ENCODE measurements around the gene FNDC3A. TPM values are rescaled to one million over a fixed set of nuclear protein-coding genes. Genes with fewer than 3 reads are reported as not detected.

FNDC3A gene
- total and polyA plus RNA-seq, 4 donors = 48.4 to 115 (median 71.9) TPM

GRCh38 chr13:49235856-49236431 lies 260.2 kb downstream of the FNDC3A start:
- 90% methylated on average over 2 of the region's 6 CpGs for WGBS (ENCODE audit: insufficient coverage)
- H3K4me1 ChIP-seq (ENCODE audit: control insufficient read depth, insufficient read depth, low read length) = no peaks in the 10 kb centered on the region
- no peaks in the 10 kb centered on the region for H3K36me3 ChIP-seq (ENCODE audit: control insufficient read depth, insufficient read depth, low read length)
- H3K27ac ChIP-seq (ENCODE audit: low read depth, low read length) = no peak overlapping the region
- H3K27me3 ChIP-seq (ENCODE audit: control insufficient read depth, insufficient read depth, low read length) = no peaks in the 10 kb centered on the region
- no peaks in the 10 kb centered on the region for H3K9me3 ChIP-seq (ENCODE audit: control insufficient read depth, insufficient read depth, low read length)
- no peak overlapping the region for H3K4me3 ChIP-seq (ENCODE audit: low read depth, low read length)
- no peak for DNase-seq (ENCODE audit: low read depth in 4 of 6, low spot score in 6 of 6)

DNA sequence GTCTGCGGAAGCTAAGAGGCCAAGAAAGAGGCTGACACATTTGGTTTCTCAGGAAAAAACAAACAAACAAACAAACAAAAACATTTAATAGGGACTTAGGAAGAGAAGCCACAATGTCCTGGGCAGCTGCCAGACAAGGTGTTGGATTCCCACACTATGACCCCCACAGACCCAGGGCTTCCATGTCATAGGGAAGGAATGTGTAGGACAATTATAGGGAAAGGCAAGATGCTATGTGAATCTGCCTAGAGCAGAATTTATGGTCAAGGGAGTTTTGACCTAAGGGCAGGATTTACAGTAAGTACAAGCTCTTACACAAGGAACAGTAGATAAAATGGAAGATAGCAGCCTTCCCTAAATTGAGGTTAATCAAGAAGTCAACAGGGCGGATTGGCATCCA lies 262.9 kb downstream of the FNDC3A start:
- no CpG with 5 or more reads among the region's 2 CpGs for WGBS (ENCODE audit: insufficient coverage)
- H3K36me3 ChIP-seq (ENCODE audit: control insufficient read depth, insufficient read depth, low read length) = no peaks in the 10 kb centered on the region

DNA sequence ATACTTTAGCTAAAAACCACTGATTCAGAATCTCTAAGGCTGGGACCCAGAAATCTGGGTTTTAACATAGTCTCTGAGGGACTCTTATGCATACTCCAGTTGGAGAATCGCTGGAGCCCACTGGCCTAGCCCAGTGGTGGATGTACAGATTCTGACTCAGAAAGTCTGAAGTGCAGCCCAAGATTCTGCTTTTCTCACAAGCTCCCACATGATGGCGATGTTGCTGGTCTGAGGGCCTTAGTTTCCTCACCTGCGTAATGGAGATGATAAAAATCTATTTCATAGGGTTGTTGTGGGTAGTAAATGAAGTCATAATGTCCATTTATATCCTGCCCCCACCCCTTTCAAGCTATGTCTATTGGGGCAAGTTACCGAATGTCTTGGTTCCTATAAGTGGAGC lies 264.3 kb downstream of the FNDC3A start:
- Histone ChIP-seq H3K27ac (ENCODE audit: low read depth, low read length) (no peak overlapping the region), H3K27me3 (ENCODE audit: control insufficient read depth, insufficient read depth, low read length) (no peaks in the 10 kb centered on the region), H3K4me3 (ENCODE audit: low read depth, low read length) (no peak overlapping the region), H3K4me1 (ENCODE audit: control insufficient read depth, insufficient read depth, low read length) (no peaks in the 10 kb centered on the region), H3K9me3 (ENCODE audit: control insufficient read depth, insufficient read depth, low read length) (no peaks in the 10 kb centered on the region), H3K36me3 (ENCODE audit: control insufficient read depth, insufficient read depth, low read length) (no peaks in the 10 kb centered on the region)
- DNase-seq (ENCODE audit: low read depth in 4 of 6, low spot score in 6 of 6) = no peak
- WGBS (ENCODE audit: insufficient coverage) = 60% methylated on average over 1 of the region's 4 CpGs

More for the DNA sequence above, 262.9 kb downstream of the FNDC3A start:
- no peaks in the 10 kb centered on the region for H3K27me3 ChIP-seq (ENCODE audit: control insufficient read depth, insufficient read depth, low read length)
- H3K9me3 ChIP-seq (ENCODE audit: control insufficient read depth, insufficient read depth, low read length) = no peaks in the 10 kb centered on the region
- no peaks in the 10 kb centered on the region for H3K4me1 ChIP-seq (ENCODE audit: control insufficient read depth, insufficient read depth, low read length)
- no peak for DNase-seq (ENCODE audit: low read depth in 4 of 6, low spot score in 6 of 6)
- no peak overlapping the region for H3K27ac ChIP-seq (ENCODE audit: low read depth, low read length)
- H3K4me3 ChIP-seq (ENCODE audit: low read depth, low read length) = no peak overlapping the region

DNA sequence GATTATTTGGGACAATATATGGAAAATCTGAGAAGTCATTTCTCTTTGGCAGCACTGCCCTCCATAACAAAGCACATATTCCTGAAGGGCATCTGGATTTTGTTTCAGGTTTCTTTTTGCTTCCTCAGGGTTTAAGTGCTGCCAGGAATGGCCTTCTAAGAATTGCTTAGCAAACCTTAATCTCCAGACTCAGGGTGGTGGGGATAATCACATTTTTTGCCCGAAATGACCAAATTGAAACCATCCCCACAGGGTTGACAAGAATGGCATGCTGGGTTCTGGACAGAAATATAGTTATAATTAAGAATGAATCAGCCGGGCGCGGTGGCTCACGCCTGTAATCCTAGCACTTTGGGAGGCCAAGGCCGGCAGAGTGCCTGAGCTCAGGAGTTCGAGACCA lies 265.6 kb downstream of the FNDC3A start:
- no peaks in the 10 kb centered on the region for H3K36me3 ChIP-seq (ENCODE audit: control insufficient read depth, insufficient read depth, low read length)
- H3K4me1 ChIP-seq (ENCODE audit: control insufficient read depth, insufficient read depth, low read length) = no peaks in the 10 kb centered on the region
- WGBS (ENCODE audit: insufficient coverage) = 95% methylated on average over 3 of the region's 7 CpGs
- H3K27ac ChIP-seq (ENCODE audit: low read depth, low read length) = no peak overlapping the region
- DNase-seq (ENCODE audit: low read depth in 4 of 6, low spot score in 6 of 6) = no peak
- H3K4me3 ChIP-seq (ENCODE audit: low read depth, low read length) = no peak overlapping the region
- H3K9me3 ChIP-seq (ENCODE audit: control insufficient read depth, insufficient read depth, low read length) = no peaks in the 10 kb centered on the region
- H3K27me3 ChIP-seq (ENCODE audit: control insufficient read depth, insufficient read depth, low read length) = no peaks in the 10 kb centered on the region

DNA sequence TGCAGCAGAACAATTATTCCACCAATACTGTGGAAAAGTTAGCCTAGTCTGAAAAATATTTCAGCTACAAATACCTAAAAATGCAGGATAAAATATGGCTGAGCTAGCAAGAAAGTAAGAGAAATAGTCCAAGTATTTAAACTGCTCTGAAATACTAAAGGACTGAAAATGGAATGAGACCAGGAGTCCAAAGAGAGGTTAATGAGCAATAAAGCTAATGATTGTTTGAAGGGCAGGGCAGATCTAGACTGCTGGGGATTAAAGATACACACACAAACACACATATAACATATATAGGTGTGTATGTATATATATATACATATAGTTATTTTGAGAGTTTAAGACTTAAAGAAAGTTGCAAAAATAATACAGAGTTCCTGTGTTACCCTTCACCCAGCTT lies 269.4 kb downstream of the FNDC3A start:
- no peak for DNase-seq (ENCODE audit: low read depth in 4 of 6, low spot score in 6 of 6)
- H3K27me3 ChIP-seq (ENCODE audit: control insufficient read depth, insufficient read depth, low read length) = no peaks in the 10 kb centered on the region
- H3K4me3 ChIP-seq (ENCODE audit: low read depth, low read length) = no peak overlapping the region

DNA sequence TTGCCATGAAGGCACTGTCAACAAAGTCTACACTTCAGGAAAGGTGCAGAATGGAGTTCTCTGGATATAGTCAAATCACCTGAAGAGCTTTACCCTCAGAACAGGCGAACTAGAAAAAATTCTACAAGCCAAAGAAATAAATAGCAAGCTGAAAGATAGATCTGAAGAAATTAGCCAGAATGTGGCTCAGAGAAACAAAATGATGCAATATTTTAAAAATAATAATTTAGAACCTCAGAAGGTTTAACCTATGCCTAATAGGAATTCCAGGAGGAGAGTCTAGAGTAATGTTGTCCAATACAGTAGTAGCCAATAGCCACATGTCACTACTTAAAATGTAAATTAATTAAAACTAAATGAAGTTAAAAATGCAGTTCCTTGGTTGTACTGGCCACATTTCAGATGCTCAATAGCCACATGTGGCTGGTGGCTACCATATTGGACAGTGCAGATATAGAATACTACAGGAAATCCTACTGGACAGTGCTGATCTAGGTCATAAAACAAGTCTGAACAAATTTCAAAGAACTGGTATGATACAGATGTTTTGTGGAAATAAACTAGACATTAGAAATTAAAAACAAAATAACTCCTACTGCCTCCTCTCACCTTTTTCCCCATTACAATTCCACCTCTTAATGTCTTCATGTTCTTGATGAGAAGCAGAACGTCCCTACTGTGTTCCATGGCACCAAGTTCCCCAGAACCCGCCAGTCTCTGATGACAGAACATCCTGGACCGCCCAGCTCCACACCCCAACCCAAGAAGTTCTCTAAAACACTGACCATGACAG lies 271.3 kb downstream of the FNDC3A start:
- Histone ChIP-seq H3K4me3 (ENCODE audit: low read depth, low read length) (peak overlapping the region; percentile 94), H3K36me3 (ENCODE audit: control insufficient read depth, insufficient read depth, low read length) (no peaks in the 10 kb centered on the region)
- WGBS (ENCODE audit: insufficient coverage) = 0% methylated on average over 3 of the region's 4 CpGs

More for the DNA sequence above, 269.4 kb downstream of the FNDC3A start:
- H3K4me1 ChIP-seq (ENCODE audit: control insufficient read depth, insufficient read depth, low read length) = no peaks in the 10 kb centered on the region
- no peaks in the 10 kb centered on the region for H3K9me3 ChIP-seq (ENCODE audit: control insufficient read depth, insufficient read depth, low read length)
- no peaks in the 10 kb centered on the region for H3K36me3 ChIP-seq (ENCODE audit: control insufficient read depth, insufficient read depth, low read length)
- H3K27ac ChIP-seq (ENCODE audit: low read depth, low read length) = no peak overlapping the region

GRCh38 chr13:49247643-49248621 lies 272.2 kb downstream of the FNDC3A start, which contains the start of gene CDADC1:
TSS of gene CDADC1 (plus strand) at chr13:49247925. CDS start at chr13:49248038, 113 bp downstream.
- no peaks in the 10 kb centered on the region for H3K36me3 ChIP-seq (ENCODE audit: control insufficient read depth, insufficient read depth, low read length)
- peak within 1 kb of the TSS; percentile 91 for H3K27ac ChIP-seq (ENCODE audit: low read depth, low read length)
- peak; percentile 86 to 99 (median 94) for DNase-seq (ENCODE audit: low read depth in 4 of 6, low spot score in 6 of 6)
- no peaks in the 10 kb centered on the region for H3K27me3 ChIP-seq (ENCODE audit: control insufficient read depth, insufficient read depth, low read length)
- under 1% methylated on average over 53 of the region's 56 CpGs for WGBS (ENCODE audit: insufficient coverage)
- H3K4me3 ChIP-seq (ENCODE audit: low read depth, low read length) = peak within 1 kb of the TSS; percentile 94
- no peaks in the 10 kb centered on the region for H3K4me1 ChIP-seq (ENCODE audit: control insufficient read depth, insufficient read depth, low read length)
- no peaks in the 10 kb centered on the region for H3K9me3 ChIP-seq (ENCODE audit: control insufficient read depth, insufficient read depth, low read length)

More for the DNA sequence above, 271.3 kb downstream of the FNDC3A start:
- H3K27me3 ChIP-seq (ENCODE audit: control insufficient read depth, insufficient read depth, low read length) = no peaks in the 10 kb centered on the region
- DNase-seq (ENCODE audit: low read depth in 4 of 6, low spot score in 6 of 6) = peak in 1 of 6 donors; percentile 12
- peak overlapping the region; percentile 91 for H3K27ac ChIP-seq (ENCODE audit: low read depth, low read length)
- H3K4me1 ChIP-seq (ENCODE audit: control insufficient read depth, insufficient read depth, low read length) = no peaks in the 10 kb centered on the region
- no peaks in the 10 kb centered on the region for H3K9me3 ChIP-seq (ENCODE audit: control insufficient read depth, insufficient read depth, low read length)

DNA sequence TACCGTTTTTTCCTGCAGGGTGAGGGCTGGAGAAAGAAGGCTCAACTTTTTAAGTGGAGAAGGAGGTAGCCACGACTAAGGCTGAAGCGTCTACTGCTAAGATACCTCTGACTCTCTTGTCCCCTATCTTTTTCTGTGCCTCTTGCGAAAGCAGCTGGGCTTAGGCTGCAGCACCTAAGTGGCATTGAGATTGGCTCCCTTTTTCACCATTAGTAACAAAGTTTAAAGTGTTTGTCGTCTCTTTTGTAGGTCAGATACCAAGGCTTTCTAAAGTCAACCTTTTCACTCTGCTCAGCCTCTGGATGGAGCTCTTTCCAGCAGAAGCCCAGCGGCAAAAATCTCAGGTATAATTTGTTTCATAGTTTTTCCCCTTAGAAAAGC lies 272.9 kb downstream of the FNDC3A start:
- WGBS (ENCODE audit: insufficient coverage) = 0% methylated on average over 3 of the region's 6 CpGs
- DNase-seq (ENCODE audit: low read depth in 4 of 6, low spot score in 6 of 6) = peak in 1 of 6 donors; percentile 1
- peak overlapping the region; percentile 91 for H3K27ac ChIP-seq (ENCODE audit: low read depth, low read length)

GRCh38 chr13:49251326-49251725 lies 275.6 kb downstream of the FNDC3A start:
- H3K4me3 ChIP-seq (ENCODE audit: low read depth, low read length) = no peak overlapping the region
- no peaks in the 10 kb centered on the region for H3K9me3 ChIP-seq (ENCODE audit: control insufficient read depth, insufficient read depth, low read length)
- WGBS (ENCODE audit: insufficient coverage) = 100% methylated on average over 3 of the region's 5 CpGs

More for the DNA sequence above, 272.9 kb downstream of the FNDC3A start:
- no peaks in the 10 kb centered on the region for H3K36me3 ChIP-seq (ENCODE audit: control insufficient read depth, insufficient read depth, low read length)
- H3K9me3 ChIP-seq (ENCODE audit: control insufficient read depth, insufficient read depth, low read length) = no peaks in the 10 kb centered on the region
- peak overlapping the region; percentile 94 for H3K4me3 ChIP-seq (ENCODE audit: low read depth, low read length)
- H3K4me1 ChIP-seq (ENCODE audit: control insufficient read depth, insufficient read depth, low read length) = no peaks in the 10 kb centered on the region
- H3K27me3 ChIP-seq (ENCODE audit: control insufficient read depth, insufficient read depth, low read length) = no peaks in the 10 kb centered on the region

More at GRCh38 chr13:49251326-49251725, 275.6 kb downstream of the FNDC3A start:
- Histone ChIP-seq H3K27ac (ENCODE audit: low read depth, low read length) (no peak overlapping the region), H3K27me3 (ENCODE audit: control insufficient read depth, insufficient read depth, low read length) (no peaks in the 10 kb centered on the region), H3K4me1 (ENCODE audit: control insufficient read depth, insufficient read depth, low read length) (no peaks in the 10 kb centered on the region), H3K36me3 (ENCODE audit: control insufficient read depth, insufficient read depth, low read length) (no peaks in the 10 kb centered on the region)
- DNase-seq (ENCODE audit: low read depth in 4 of 6, low spot score in 6 of 6) = no peak

All from spinal cord (tissue), 10 donors.